ENCODE measurements around the gene ARHGEF1.

GRCh38 chr19:41871573-41872383 lies 11.2 kb upstream of the ARHGEF1 start:
- TF ChIP-seq POLR2A (IDR thresholded peaks at IDR 0.05) (no peak), CTCF (IDR thresholded peaks at IDR 0.05) (no peak), POLR2AphosphoS5 (IDR thresholded peaks at IDR 0.05) (no peak)

Data from prostate gland (tissue), 2 donors.